ENCODE measurements around the gene NAALADL2.

Gene NAALADL2

DNA sequence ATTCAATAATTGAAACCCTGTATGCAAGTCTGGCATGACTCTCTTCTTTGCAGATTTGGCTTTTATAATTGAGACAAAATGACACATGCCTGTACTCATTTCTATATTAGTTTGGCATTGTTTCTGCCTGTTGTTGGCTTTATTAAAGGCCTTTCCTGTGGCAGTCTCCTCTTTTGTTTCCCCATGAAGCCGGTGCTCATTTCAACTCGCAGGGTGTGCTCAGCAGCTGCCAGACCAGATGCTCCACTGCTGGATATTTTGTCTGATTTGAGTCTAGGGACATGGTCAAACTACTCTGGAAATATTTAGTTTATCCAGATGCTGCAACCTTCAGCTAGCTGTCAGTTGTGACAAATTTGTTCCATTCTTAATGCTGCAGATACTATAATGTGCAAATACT is 445.3 kb downstream of the NAALADL2 start:
- DNase-seq: no peak
- in situ Hi-C loops (cut with HindIII; ENCODE audit: low pct_ligation_motif_present, low pct_unique_long_range_greater_than_20kb, low sequenced_read_pairs): no loop called here

DNA sequence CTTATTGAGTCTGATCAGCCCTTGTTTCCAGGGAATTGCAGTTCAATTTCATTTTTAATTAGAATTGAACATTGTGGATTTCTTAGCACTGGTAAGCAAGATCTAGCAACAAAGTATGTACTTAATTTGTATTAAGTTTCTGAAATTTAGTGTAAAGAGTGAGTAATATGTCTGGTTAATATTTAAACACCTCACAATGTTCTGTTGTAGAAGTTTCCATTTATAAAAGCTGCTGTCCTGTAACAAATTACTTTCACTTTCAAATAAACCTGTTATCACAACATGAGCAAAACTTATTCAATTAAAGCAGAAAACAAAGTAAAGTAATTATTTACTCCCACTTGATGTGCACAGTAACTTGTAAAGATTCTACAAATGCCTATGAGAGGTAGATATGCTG is 448.5 kb downstream of the NAALADL2 start:
- in situ Hi-C loops (cut with HindIII; ENCODE audit: low pct_ligation_motif_present, low pct_unique_long_range_greater_than_20kb, low sequenced_read_pairs): no loop called here
- DNase-seq: peak; percentile 46

DNA sequence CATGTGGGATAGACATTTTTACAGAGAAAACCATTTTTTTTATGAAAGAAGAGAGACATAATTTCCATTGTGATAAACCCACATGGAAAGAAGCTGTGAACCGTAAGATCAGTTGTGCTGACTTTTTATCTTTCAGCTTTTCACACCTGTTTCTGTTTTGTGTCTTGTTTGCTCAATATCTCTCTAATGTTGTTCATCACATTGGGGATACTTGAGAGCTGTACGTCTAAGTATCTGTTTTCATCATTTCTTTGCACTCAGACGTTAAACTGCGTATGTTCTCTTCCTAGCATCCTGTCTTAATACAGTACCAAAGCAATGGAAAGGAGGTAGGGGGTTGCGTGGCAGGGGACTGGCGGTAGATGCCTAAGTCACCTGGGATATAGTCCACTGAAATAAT is 449.0 kb downstream of the NAALADL2 start:
- in situ Hi-C loops (cut with HindIII; ENCODE audit: low pct_ligation_motif_present, low pct_unique_long_range_greater_than_20kb, low sequenced_read_pairs): no loop called here
- DNase-seq: peak; percentile 0

DNA sequence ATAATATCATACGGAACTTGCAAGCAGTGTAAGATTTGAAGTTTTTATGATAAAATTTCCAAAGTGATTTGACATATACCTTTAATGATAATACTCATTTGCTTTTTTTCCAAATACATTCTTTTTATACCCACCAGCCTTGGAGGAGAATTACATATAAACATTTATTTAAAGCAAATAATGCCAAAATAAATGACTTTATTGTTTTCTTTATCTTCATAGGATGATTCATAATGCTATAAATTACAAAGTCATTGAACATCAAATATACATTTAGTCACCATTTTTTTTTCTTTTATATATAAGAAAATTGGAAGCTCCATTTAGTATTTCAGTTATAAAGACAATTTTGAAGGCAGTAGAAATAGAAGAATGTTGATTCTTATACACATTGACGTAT is 450.9 kb downstream of the NAALADL2 start:
- no peak for DNase-seq
- in situ Hi-C loops (cut with HindIII; ENCODE audit: low pct_ligation_motif_present, low pct_unique_long_range_greater_than_20kb, low sequenced_read_pairs): no loop called here

DNA sequence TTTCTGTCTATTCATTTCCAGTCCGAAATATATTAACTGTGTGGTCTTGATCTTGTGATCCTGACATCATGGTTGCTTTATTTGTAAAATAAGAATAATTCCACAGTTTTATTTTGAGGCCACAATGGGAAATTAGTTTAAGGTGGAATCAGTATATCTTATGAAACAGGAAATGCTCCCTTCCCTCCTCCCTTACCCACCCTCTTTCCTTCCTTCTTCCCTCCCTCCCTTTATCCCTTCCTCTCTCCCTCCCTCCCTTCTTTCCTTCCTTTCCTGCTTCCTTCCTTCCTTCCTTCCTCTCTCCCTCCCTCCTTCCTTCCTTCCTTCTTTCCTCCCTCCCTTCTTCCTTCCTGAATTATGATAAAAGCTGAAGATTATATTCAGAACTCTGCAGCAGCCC is 452.3 kb downstream of the NAALADL2 start:
- in situ Hi-C loops (cut with HindIII; ENCODE audit: low pct_ligation_motif_present, low pct_unique_long_range_greater_than_20kb, low sequenced_read_pairs): no loop called here
- DNase-seq: no peak

DNA sequence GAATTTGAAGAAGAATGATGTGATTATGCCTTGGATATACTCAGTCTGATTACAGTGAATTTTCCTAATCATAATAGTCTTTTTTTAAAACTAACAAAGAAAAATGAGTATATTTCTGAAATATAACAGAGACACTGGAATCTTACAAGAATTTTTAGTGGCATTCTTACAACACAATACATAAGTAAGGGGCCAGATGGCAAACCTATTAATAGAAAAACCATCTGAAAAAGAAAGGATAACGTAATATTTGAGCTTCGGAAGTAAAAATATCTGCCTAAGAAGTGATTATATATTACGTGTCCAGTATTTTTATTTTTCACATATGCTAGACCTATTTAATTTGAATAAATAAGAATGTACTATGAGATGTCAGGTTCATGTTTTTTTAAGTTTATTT is 452.8 kb downstream of the NAALADL2 start:
- in situ Hi-C loops (cut with HindIII; ENCODE audit: low pct_ligation_motif_present, low pct_unique_long_range_greater_than_20kb, low sequenced_read_pairs): no loop called here
- no peak for DNase-seq

DNA sequence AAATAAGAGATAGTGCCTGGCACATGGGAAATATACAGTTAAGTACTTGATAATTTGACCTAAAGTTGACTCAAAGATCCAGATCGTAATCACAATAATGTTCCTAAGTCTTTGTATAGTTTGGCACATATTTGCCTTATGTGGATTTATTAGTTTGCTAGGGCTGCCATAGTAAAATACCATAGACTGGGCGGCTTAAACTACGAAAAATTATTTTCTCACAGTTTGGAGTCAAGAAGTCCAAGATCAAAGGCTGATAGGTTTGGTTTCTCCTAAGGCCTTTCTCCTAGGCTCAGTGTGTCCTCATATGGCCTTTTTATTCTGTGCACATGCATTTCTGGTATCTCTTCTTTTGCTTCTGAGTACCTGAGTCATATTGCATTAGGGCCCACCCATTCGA is 453.7 kb downstream of the NAALADL2 start:
- no peak for DNase-seq
- in situ Hi-C loops (cut with HindIII; ENCODE audit: low pct_ligation_motif_present, low pct_unique_long_range_greater_than_20kb, low sequenced_read_pairs): no loop called here

DNA sequence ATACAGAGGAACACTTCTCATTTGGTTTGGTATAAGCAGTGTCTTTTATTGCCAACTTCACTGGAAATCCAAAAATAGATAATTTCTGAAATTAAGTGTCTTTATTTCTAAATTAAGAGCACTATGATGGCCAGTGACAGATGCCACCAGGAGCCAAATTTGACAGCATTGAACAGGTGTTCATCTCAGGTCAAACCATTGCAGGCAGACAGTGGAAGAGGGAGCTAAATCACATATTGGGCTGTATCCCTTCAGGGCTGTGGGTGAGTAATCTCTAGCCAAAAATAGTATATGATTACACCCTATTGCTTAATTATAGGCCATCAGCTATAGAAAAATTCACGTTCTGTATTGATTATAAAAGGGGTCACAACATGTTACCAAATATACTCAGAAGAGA is 457.7 kb downstream of the NAALADL2 start:
- in situ Hi-C loops (cut with HindIII; ENCODE audit: low pct_ligation_motif_present, low pct_unique_long_range_greater_than_20kb, low sequenced_read_pairs): no loop called here
- no peak for DNase-seq

DNA sequence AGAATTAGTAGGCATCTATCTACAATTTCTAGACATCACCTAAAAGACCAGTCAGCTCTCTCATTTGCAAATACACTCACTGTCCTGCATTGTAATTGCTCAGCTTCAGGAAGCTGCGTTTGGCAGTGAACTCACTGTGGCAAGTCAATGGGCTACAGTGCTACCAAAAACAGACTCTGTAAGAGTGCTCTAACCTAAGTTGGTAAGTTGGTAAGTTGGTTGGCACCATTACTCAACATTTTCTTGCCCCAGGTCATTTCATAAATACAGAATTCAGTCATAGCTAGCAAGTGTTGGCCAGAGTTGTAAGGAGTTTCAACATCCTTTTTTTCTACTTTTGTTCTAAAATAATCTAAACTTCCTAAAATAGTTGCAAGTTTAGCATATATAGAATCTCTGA is 466.3 kb downstream of the NAALADL2 start:
- in situ Hi-C loops (cut with HindIII; ENCODE audit: low pct_ligation_motif_present, low pct_unique_long_range_greater_than_20kb, low sequenced_read_pairs): no loop called here

DNA sequence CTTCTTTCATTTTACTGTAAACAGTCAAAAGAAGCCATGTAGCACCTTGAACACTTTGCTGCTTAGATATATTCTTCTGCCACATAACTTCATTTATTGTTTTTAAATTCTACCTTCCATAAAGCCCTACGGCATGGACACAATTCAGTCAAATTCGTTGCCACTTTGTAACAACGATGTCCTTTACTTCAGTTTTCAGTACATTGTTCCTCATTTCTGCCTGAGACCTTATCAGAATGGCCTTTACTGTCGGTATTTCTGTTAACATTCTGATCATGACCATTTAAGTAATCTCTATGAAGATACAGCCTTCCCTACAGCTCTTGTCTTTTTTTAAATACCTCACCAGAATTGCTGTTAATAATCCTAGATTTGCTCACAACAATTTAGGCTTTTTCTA is 466.9 kb downstream of the NAALADL2 start:
- in situ Hi-C loops (cut with HindIII; ENCODE audit: low pct_ligation_motif_present, low pct_unique_long_range_greater_than_20kb, low sequenced_read_pairs): no loop called here
- DNase-seq: no peak

More for the DNA sequence above, 466.3 kb downstream of the NAALADL2 start:
- no peak for DNase-seq

DNA sequence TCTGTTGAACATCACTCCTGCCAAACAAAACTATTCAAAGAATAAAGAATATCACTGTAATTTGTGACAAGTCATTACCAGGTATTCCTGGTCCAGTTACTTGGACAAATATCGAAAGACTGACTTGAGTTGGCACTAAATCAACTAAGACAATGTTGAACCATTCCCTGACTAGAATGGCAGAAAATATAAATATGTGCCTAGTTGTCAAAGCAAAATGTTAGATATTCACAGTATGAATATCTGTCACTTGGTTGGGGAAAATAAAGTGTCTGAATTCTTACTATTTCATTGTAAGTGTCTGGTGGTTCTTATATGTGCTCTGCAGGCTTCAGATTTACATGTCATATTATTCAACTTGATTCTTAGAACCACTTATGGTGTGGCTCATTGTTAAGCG is 470.2 kb downstream of the NAALADL2 start:
- DNase-seq: no peak
- in situ Hi-C loops (cut with HindIII; ENCODE audit: low pct_ligation_motif_present, low pct_unique_long_range_greater_than_20kb, low sequenced_read_pairs): no loop called here

DNA sequence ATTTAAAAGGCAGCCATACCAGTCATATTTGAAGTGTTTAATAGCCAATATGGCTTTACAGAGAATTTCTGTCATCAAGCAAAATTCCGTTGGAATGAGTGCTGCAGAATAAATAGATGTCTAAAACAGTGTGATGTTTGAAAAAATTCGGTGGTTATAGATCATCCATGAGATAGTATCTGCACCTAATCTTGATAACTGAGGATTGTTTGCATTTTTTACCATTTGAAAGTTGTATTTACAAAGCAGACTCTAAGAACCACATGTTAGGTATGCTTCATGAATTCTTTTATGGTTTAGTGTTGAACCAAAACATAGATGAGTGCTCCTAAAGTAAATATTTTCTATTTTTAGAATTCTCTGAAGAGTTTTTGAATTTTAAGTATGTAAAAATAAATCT is 476.1 kb downstream of the NAALADL2 start:
- no peak for DNase-seq
- in situ Hi-C loops (cut with HindIII; ENCODE audit: low pct_ligation_motif_present, low pct_unique_long_range_greater_than_20kb, low sequenced_read_pairs): no loop called here

DNA sequence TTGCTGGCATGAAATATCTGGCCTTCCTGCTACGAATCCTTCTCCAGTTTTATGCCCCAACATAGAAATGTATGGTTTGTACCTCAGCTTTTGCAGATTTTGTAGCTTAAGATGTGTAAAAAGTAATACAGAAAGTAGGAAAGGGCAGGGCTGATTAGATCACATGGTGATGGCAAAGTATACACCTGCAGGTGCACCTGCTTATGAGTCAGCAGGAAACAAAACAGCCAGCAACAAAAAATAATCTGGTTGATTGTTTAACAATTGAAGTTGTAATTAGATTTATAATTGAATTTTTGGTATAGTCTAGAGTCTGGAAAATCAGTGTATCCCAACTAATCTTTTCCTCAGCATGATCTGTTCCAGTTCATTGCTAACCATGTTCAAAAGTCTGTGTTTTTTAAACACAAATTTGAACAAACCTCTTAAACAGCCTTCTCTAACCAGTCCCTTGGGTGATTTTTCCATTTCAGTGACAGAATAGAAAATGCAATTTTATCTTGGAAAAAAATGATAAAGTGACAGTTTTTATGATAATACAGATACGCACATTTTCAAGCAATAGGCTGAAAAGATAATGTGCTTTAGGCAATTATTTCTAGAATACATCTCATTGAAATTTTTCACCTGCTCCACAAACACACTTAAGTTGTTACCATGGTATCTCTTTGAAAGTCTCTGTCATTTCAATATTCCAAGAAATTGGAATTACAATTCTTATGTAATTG is 477.4 kb downstream of the NAALADL2 start:
- no peak for DNase-seq
- in situ Hi-C loops (cut with HindIII; ENCODE audit: low pct_ligation_motif_present, low pct_unique_long_range_greater_than_20kb, low sequenced_read_pairs): no loop called here

DNA sequence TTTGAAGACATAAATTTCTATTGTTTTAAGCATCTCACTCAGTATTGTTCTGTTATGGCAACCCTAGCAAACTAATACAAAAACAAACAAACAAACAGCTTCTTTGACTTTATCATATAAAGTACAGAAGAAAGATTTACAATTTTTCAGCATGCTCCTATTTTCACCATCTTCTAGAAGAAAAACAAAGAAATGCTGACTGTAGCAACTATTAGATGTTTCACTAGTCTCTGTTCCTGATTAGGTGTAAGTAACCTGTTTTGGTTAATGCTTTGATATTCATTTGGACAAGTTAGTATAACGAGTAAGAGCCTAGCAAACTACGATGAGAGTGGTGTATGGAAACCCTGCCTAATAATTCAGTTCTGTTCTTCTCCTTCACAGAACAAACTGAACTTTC is 478.5 kb downstream of the NAALADL2 start:
- in situ Hi-C loops (cut with HindIII; ENCODE audit: low pct_ligation_motif_present, low pct_unique_long_range_greater_than_20kb, low sequenced_read_pairs): no loop called here
- DNase-seq: no peak

DNA sequence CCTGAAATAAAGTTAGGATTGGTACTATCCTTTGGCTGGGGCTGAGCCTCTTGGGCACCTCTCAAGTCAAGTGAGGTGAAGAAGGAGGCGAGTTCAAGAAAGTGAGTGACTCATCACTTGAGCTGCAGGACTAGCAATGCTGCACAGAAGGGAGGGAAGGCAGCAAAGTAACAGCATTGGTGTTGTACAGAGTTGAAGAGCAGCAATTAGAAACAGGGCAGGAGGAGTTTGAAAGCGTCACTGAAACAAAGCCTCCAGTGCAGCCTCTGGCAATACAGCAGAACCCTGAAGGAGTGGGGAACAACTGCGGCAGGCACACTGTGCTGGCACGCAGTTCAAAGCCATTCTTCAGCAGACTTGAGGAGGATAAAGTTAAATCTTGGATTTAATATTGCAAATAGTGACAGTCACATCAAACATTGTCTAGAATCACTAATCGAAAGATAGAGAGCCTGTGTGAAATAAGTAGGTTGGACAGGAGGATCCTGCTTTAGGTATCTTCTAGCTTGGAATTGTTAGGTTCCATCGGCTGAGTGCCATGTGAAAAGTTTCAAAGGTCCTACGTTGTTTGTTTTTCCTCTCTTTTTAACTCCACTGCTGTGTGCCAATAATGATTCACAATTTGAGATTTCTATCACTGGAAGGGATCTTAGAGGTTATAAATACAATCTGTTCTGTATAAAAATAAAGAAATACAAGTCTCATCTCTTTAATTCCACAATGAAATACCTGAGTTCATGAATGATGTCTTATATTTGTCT is 479.8 kb downstream of the NAALADL2 start:
- in situ Hi-C loops (cut with HindIII; ENCODE audit: low pct_ligation_motif_present, low pct_unique_long_range_greater_than_20kb, low sequenced_read_pairs): no loop called here
- DNase-seq: peak; percentile 66

DNA sequence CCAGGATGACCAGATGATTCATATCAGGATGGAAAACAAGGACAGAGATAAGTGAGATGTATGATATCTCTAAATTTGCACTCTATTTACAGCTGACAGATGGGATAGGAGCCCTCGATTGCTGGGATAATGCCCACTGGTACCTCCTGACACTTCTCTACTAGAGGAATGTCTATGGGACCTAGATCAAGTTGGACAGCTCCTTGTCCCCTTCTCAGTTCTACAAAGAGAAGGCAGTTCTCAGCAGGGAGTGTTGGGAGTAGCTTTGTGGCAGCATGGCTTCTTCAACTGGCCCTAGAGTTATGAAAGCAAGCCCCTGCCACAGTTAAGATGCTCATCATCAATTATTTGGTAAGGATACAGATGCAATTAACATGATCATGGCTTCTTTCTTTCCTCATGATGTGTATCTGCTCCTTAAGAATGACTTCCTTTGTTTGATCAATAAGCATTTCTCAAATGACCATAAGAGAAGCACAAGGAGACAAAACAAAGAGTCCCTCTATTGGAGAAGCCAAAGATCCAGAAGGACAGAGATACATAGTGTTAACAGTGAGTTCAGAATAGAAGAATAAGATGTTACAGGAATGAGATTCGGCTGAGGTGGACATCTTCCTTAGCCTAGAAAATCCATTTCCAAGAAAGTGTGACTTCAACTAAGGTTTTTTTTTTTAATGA is 481.3 kb downstream of the NAALADL2 start:
- in situ Hi-C loops (cut with HindIII; ENCODE audit: low pct_ligation_motif_present, low pct_unique_long_range_greater_than_20kb, low sequenced_read_pairs): no loop called here
- no peak for DNase-seq

DNA sequence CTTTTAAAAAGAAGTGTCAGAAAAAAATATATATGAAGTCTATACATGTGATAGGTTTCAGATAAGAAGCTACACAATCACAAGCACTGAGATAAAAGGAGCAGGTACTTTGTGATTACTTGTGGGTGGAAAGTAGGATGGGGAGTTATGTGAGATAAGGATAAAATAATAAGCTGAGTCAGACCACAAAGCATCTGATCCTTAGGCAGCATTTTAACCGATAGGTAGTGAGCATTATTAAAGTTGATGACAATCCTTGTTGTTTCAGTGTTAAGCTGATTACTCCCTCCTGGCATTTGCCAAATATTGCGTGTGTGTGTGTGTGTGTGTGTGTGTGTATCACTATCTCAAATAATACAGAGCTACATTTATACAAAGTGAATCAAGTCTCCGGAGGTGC is 483.1 kb downstream of the NAALADL2 start:
- no peak for DNase-seq
- in situ Hi-C loops (cut with HindIII; ENCODE audit: low pct_ligation_motif_present, low pct_unique_long_range_greater_than_20kb, low sequenced_read_pairs): no loop called here

DNA sequence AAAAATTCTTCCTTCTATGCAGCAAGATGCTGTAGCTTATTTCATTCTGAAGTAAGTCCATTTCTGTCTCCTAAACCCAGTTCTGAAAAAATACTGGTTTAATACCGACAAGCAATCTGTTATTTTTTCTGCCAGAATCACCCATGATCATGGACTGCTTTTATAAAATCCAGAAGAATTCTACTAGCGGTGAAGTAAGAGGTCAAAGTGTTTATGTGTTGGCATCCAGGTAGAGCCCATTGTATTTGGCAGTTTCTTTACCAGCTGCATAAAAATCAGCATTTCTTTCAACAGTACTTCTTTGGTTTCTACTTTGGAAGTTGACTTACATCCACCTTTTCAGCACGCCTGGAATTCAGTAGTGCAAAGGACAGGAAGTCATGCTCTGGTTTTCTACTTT is 484.8 kb downstream of the NAALADL2 start:
- in situ Hi-C loops (cut with HindIII; ENCODE audit: low pct_ligation_motif_present, low pct_unique_long_range_greater_than_20kb, low sequenced_read_pairs): no loop called here
- no peak for DNase-seq

DNA sequence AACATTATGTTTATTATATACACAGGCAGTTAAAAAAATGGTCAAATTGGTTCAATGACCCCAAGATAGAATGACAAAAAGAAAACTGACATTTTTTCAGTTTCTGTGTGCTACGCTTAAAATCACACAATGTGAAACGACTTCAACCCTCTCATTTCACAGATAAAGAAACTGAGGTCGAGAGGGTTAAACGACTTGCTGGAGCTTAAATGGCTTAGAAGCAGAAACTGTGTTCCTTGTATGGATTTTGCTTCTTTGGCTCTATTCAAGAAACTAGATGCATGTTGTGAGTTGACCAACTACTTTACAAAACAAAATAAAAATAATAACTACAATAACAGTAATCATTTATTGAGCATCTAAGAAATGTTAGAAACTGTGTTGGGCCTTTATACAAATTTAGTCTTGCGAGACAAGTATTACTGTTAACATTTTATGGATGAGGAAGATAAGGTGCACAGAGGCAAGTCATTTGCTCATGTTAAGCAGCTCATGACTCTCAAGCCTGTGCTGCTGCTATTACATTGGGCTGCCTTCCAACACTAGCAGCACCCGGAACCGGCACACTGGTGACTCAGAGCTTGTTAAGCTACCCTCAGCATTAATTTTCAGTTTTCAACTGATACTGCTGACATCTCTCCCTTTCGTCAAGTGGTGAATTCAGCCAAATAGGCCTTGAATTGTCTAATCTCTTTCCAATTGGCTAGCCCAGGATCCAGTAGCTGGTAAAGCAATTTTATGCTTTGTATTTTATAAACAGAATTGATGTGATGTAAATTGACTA is 487.6 kb downstream of the NAALADL2 start:
- in situ Hi-C loops (cut with HindIII; ENCODE audit: low pct_ligation_motif_present, low pct_unique_long_range_greater_than_20kb, low sequenced_read_pairs): no loop called here
- DNase-seq: peak; percentile 64

Measured in ACHN (cell line).